ENCODE measurements around the gene EGLN1.

Gene EGLN1

DNA sequence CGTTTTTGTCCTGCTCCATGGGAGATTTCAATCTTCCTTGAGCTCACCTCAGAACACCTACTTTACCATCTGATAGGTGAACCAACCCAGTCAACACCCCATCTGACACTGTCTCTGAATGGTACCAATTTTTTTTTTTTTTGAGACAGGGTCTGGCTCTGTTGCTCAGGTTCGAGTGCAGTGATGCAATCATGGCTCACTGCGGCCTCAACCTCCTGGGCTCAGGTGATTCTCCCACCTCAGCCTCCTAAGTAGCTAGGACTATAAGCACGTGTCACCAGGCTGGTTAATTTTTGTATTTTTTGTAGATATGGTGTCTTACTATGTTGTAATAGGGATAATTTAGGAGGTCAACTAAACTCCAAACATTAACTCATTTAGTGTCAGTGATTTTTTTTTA is 47.7 kb downstream of the EGLN1 start:
- H3K27ac ChIP-seq = no peak overlapping the region

DNA sequence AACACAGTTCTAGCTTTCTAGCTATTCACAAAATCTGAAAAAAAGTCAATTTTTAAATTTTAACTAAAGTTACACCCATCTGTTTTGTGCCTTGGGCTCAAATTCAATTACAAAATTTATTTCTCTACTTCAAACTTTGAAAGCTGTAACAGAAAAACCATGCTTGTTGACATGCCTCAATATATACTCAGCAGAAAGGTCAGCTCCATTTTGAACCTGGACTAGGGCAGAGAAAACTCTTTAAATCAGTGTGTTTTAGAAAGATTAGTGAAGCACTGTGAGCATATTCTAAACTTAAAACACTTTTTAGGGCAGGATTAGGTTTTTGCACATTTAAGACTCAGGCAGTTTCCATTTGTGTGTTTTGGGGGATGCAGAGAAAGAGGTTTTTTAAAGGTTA is 49.6 kb downstream of the EGLN1 start:
- TF ChIP-seq, protein P1, sequence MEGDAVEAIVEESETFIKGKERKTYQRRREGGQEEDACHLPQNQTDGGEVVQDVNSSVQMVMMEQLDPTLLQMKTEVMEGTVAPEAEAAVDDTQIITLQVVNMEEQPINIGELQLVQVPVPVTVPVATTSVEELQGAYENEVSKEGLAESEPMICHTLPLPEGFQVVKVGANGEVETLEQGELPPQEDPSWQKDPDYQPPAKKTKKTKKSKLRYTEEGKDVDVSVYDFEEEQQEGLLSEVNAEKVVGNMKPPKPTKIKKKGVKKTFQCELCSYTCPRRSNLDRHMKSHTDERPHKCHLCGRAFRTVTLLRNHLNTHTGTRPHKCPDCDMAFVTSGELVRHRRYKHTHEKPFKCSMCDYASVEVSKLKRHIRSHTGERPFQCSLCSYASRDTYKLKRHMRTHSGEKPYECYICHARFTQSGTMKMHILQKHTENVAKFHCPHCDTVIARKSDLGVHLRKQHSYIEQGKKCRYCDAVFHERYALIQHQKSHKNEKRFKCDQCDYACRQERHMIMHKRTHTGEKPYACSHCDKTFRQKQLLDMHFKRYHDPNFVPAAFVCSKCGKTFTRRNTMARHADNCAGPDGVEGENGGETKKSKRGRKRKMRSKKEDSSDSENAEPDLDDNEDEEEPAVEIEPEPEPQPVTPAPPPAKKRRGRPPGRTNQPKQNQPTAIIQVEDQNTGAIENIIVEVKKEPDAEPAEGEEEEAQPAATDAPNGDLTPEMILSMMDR (IDR thresholded peaks at IDR 0.05) = no peak
- TF ChIP-seq ZFX (IDR thresholded peaks at IDR 0.05; ENCODE audit: borderline replicate concordance) = no peak
- no peak overlapping the region for H3K27ac ChIP-seq

More for the DNA sequence above, 47.7 kb downstream of the EGLN1 start:
- TF ChIP-seq ZFX (IDR thresholded peaks at IDR 0.05; ENCODE audit: borderline replicate concordance) = no peak
- TF ChIP-seq, protein P1 (IDR thresholded peaks at IDR 0.05) = no peak

DNA sequence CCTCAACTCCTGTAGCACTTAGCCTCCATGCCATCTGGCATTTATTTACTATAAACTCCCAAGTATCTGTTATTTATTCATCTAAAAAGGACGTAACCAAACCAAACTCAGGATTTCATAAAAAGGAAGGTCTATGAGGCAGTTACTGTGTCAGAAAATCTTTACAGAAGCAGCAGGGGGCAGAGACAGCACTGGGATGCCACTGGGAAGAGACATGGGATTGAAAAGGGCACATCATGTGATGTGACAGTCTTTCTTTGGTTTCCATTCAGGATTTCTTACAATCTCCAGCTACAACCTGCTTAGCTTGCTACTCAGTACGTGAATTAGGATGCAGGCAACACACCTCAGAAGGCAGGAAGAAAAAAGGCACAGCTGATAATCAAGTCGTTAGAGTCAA is 52.8 kb downstream of the EGLN1 start:
- TF ChIP-seq ZFX (IDR thresholded peaks at IDR 0.05; ENCODE audit: borderline replicate concordance) = no peak
- TF ChIP-seq, protein P1 (IDR thresholded peaks at IDR 0.05) = peak; percentile 31
- no peak overlapping the region for H3K27ac ChIP-seq

DNA sequence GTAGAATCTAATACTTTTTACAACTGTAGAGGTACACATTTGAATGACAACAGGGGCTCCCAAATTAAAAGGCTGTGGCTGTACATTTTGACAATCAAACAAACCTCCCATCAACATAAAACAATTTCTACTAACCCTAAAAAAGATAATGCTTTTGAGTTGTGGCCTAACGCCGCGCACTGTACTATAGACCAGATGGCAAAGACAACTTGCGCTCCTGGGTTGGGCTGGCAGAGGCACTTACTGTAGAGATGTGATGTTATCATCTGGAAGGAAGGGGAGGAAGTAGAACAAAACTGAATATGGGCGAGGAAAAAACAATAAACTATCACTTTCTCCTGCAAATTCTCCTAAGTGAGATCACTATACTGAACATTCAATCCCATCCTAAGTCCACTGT is 57.9 kb downstream of the EGLN1 start:
- no peak for TF ChIP-seq ZFX (IDR thresholded peaks at IDR 0.05; ENCODE audit: borderline replicate concordance)
- TF ChIP-seq, protein P1 (IDR thresholded peaks at IDR 0.05) = no peak
- H3K27ac ChIP-seq = no peak overlapping the region

DNA sequence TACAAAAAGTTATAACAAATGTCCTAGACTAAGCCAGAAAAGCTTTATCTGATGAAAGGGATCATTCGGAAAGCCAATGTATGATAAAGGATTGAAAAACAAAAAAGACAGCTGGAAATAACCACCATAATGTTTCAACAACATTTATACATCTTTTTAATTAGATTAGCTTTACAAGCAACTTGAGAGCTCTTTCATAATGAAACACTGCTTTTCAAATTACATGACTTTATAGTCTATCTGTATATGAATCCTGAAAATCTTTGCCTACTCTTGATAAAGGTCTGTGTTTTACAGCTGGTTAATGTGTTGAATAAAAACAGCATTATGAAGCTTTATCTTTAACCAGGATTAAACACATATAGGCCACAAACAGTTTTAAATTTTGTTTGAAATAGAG is 58.5 kb downstream of the EGLN1 start:
- TF ChIP-seq, protein P1 (IDR thresholded peaks at IDR 0.05) = no peak
- no peak for TF ChIP-seq ZFX (IDR thresholded peaks at IDR 0.05; ENCODE audit: borderline replicate concordance)
- H3K27ac ChIP-seq = no peak overlapping the region

DNA sequence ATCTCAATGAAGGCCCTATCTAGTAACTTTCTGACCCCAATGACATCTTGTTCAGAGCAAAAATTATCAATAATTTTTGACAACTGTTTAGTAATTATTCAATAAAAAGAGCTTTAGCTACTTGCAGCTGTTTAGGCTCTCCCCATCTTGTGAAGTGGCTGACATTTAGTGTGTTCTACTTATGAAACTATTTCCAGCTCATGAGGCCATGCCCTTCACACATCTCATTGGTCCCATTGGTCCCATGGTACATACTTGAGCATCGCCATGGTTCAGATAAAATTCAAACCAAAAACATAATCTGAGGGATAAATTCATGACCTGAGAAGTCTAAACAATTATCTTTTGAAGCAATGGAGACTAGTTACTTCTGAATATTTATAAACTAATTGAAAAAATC is 59.8 kb downstream of the EGLN1 start:
- no peak for TF ChIP-seq ZFX (IDR thresholded peaks at IDR 0.05; ENCODE audit: borderline replicate concordance)
- TF ChIP-seq, protein P1 (IDR thresholded peaks at IDR 0.05) = no peak
- H3K27ac ChIP-seq = no peak overlapping the region

DNA sequence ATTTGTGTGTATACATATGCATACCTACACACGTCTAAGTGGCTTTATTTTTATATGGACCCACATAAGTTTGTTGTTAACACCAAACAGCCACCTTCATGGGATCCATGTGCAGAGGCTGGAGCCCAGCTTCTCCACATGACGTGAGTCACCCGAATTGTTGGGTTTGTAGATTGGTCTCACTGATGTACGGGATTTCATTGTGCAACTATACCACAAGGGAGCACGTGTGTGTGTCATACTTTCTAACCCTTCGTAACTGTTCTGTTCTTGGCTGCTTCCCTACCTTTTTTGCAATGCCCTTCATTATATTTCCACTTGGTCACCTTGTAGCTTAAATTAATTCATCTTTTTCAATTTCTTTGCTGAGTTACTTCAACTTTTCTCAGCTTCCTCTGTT is 63.0 kb downstream of the EGLN1 start:
- no peak for TF ChIP-seq ZFX (IDR thresholded peaks at IDR 0.05; ENCODE audit: borderline replicate concordance)
- TF ChIP-seq, protein P1 (IDR thresholded peaks at IDR 0.05) = no peak

More for the DNA sequence above, 63.0 kb downstream of the EGLN1 start:
- no peak overlapping the region for H3K27ac ChIP-seq

Measured in 22Rv1 (cell line).